BJ (cell line): Measurements from ENCODE around the gene TTC33. TPM values are rescaled to one million over a fixed set of nuclear protein-coding genes. Genes with fewer than 3 reads are reported as not detected.

ENCODE experiments used
- CTCF ChIA-PET: fragments of 350-600 bp; formaldehyde crosslinking; extraction: SDS; loops from one replicate; lab custom pipeline; 2021; ENCODE audit warnings: antibody characterized with exemption, inconsistent platforms; lab: Yijun Ruan, JAX
- POLR2A ChIA-PET: fragments of 300-600 bp; sonication (Branson Sonifier 250); formaldehyde crosslinking; extraction: SDS; loops from one replicate; lab custom pipeline; 2021; ENCODE audit warnings: antibody characterized with exemption; lab: Charles Lee
- DNase-seq: peaks from one replicate; pipeline ENCODE4 v3.0.0-alpha.2; 2011; ENCODE audit warnings: low read depth
- H3K27me3 ChIP-seq: 2 replicates; pipeline ENCODE4 v1.6.0; 2011; ENCODE audit warnings: low read length; ENCODE audit not compliant: control insufficient read depth, insufficient read depth
- H3K36me3 ChIP-seq: 2 replicates; pipeline ENCODE4 v1.5.1; 2011; ENCODE audit warnings: low read length; ENCODE audit not compliant: control insufficient read depth, insufficient read depth
- H3K4me3 ChIP-seq: 2 replicates; pipeline ENCODE4 v1.5.1; 2011; ENCODE audit warnings: low read depth, mild to moderate bottlenecking, control low read depth, low read length
- polyA plus RNA-seq: library from polyadenylated mRNA; depleted of rRNA; stranded (reverse); fragments of >200 nt; gene quantifications from 2 replicates; pipeline ENCODE4 v1.2.3, GENCODE V29; 2011
- TF ChIP-seq, protein P1 (sequence below): IDR thresholded peaks from 2 replicates; pipeline ENCODE4 v1.5.1; 2011; ENCODE audit warnings: low read depth, mild to moderate bottlenecking, control low read depth, inconsistent platforms, low read length, moderate library complexity; ENCODE audit not compliant: insufficient read depth

The TTC33 gene
- polyA plus RNA-seq, 1 experiment = 2.8 TPM

DNA sequence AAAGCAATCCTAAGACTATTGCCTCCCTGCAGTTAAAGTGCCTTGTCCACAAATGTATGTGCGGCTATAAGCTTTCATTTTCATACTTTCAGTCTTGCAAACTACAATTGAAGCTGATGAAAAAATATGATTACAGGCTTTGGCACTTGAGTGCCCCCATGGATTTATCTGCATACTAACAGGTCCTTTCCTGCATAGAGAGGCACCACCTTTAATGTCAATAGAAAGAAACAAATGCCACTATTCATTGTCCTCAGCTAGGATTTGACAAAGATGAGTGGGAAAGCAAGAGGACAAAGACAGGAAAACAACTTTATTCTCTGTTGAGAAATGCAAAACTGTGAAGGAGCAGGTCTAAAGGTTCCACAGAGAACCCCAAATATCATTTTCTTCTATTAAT, 201.7 kb downstream of the TTC33 start:
- ChIA-PET POLR2A (no interaction called here), CTCF (interaction anchor here (0.6 to 1.1 kb wide), 2 partner anchors 14 to 159 kb away, joined by 3 read pairs; no protein-coding TSS in a partner anchor)
- Histone ChIP-seq H3K27me3 (no peaks in the 10 kb centered on the region), H3K36me3 (no peaks in the 10 kb centered on the region), H3K4me3 (no peak overlapping the region)
- DNase-seq = no peak
- TF ChIP-seq, protein P1, sequence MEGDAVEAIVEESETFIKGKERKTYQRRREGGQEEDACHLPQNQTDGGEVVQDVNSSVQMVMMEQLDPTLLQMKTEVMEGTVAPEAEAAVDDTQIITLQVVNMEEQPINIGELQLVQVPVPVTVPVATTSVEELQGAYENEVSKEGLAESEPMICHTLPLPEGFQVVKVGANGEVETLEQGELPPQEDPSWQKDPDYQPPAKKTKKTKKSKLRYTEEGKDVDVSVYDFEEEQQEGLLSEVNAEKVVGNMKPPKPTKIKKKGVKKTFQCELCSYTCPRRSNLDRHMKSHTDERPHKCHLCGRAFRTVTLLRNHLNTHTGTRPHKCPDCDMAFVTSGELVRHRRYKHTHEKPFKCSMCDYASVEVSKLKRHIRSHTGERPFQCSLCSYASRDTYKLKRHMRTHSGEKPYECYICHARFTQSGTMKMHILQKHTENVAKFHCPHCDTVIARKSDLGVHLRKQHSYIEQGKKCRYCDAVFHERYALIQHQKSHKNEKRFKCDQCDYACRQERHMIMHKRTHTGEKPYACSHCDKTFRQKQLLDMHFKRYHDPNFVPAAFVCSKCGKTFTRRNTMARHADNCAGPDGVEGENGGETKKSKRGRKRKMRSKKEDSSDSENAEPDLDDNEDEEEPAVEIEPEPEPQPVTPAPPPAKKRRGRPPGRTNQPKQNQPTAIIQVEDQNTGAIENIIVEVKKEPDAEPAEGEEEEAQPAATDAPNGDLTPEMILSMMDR = no peak

DNA sequence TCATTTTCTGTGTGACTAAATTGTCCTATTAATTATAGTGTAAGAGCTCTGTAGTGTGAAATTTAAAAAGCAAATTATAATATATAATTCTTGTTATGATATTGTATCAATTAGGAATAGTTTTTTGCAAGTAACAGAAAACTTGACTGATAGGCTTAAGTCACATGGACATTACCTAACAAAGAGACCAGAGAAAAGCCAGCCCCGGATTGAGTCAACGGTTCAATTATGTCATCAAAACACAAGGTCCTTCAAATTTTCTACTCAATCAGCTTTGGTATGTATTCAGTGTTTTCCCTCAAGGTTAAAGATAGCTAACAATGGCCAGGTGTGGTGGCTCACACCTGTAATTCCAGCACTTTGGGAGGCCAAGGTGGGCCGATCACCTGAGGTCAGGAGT, 202.8 kb downstream of the TTC33 start:
- Histone ChIP-seq H3K4me3 (no peak overlapping the region), H3K27me3 (no peaks in the 10 kb centered on the region), H3K36me3 (no peaks in the 10 kb centered on the region)
- ChIA-PET CTCF (no interaction called here), POLR2A (no interaction called here)
- TF ChIP-seq, protein P1 = no peak
- DNase-seq = no peak

DNA sequence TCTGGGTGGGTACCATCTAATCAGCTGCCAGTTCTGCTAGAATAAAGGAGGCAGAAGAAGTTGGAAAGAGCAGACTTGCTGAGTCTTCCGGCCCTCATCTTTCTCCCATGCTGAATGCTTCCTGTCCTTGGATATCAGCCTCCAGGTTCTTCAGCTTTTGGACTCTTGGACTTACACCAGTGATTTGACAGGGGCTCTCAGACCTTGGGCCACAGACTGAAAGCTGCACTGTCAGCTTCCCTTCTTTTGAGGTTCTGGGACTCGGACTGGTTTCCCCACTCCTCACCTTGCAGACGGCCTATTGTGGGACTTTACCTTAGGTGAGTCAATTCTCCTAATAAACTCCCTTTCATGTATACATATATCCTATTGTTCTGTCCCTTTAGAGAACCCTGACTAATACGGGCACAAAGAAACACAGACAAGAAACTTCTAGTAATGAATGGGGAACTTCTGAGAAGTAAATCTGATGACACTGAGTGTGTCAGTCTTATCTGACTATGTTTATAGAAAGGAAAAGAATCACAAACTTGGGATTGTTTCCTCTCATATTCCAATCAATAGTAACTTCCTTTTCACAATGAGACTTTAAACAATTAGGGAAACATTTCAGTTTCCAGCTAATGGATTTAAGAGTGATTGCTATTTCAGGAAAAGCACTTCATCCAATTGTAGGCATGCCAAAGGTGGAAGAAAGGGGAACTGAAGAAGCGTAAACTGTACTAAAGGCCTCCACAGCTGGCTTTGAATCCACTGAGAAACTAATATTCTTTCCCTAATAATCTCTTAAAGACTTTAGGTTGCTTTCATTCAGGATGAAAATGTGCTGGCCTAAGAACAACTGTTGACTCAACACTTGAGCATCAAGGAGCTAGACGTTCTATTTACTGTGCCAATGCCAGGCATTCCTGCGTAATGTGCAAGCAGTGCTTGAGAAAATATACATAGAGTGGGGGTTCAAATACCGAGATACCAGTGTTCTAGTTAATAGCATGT, 204.0 kb downstream of the TTC33 start:
- DNase-seq = peak; percentile 67
- H3K27me3 ChIP-seq = no peaks in the 10 kb centered on the region
- TF ChIP-seq, protein P1 = no peak
- POLR2A ChIA-PET = no interaction called here
- H3K4me3 ChIP-seq = no peak overlapping the region
- H3K36me3 ChIP-seq = no peaks in the 10 kb centered on the region
- CTCF ChIA-PET = interaction anchor here (1.1 kb wide), 1 partner anchor 18 kb away, joined by 4 read pairs; no protein-coding TSS in a partner anchor

DNA sequence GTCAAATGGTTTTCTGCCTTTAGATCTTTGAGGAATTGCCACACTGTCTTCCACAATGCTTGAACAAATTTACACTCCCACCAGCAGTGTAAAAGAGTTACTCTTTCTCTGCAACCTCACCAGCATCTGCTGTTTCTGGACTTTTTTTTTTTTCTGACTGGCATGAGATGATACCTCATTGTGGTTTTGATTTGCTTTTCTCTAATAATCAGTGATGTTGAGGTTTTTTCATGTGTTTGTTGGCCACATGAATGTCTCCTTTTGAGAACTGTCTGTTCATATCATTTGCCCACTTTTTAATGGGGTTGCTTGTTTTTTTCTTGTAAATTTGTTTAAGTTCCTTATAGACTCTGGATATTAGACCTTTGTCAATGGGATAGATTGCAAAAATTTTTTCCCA, 205.3 kb downstream of the TTC33 start:
- Histone ChIP-seq H3K27me3 (no peaks in the 10 kb centered on the region), H3K36me3 (no peaks in the 10 kb centered on the region), H3K4me3 (no peak overlapping the region)
- TF ChIP-seq, protein P1 = no peak
- CTCF ChIA-PET = no interaction called here
- no peak for DNase-seq
- POLR2A ChIA-PET = no interaction called here

DNA sequence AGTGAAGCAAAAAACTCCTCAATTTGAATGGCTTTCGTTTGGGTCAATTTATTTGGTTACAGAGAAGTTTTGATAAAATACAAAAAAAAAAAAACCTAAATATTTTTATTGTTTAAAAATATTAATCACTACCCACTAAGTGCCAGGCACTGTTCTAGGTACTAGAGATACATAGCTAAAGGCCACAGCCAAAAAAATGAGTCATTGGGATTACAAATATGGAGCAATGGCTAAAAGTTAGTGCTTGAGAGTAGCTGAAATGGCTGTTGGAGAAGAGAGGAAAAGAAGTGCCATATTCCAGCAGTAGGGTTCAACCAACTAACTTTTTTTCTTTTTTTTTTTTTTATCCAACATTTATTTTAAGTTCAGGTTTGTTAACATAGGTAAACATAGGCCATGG, 206.1 kb downstream of the TTC33 start:
- no peak for DNase-seq
- POLR2A ChIA-PET = no interaction called here
- TF ChIP-seq, protein P1 = no peak
- CTCF ChIA-PET = no interaction called here
- Histone ChIP-seq H3K36me3 (no peaks in the 10 kb centered on the region), H3K27me3 (no peaks in the 10 kb centered on the region), H3K4me3 (no peak overlapping the region)
